HL-60 (cell line): ENCODE results near the gene SLC16A5.

Source experiments
- DNase-seq, 2 experiments: peaks; one replicate each; pipeline ENCODE4 v3.0.0-alpha.2; 2010 to 2020; ENCODE audit warnings: low read depth in 1 of 2, low spot score in 1 of 2
- H3K27ac ChIP-seq: fragments of 250-450 bp; sonication (Bioruptor Pico); replicated peaks from 2 replicates; pipeline ENCODE4 v1.5.1; 2020; ENCODE audit warnings: mild to moderate bottlenecking, moderate library complexity
- H3K27me3 ChIP-seq: fragments of 250-450 bp; sonication (Bioruptor Pico); 2 replicates; pipeline ENCODE4 v1.5.1; 2021; ENCODE audit warnings: mild to moderate bottlenecking, moderate library complexity; ENCODE audit not compliant: insufficient read depth, poor library complexity, severe bottlenecking
- H3K4me3 ChIP-seq: replicated peaks from 2 replicates; pipeline ENCODE4 v1.5.1; 2011; ENCODE audit warnings: mild to moderate bottlenecking, control low read depth, low read length; ENCODE audit not compliant: insufficient read depth
- GABPA ChIP-seq: IDR thresholded peaks from 2 replicates; pipeline ENCODE4 v1.6.1; 2012; ENCODE audit warnings: low read depth
- POLR2AphosphoS5 ChIP-seq: IDR thresholded peaks from 2 replicates; pipeline ENCODE4 v1.6.1; 2012; ENCODE audit warnings: low read depth
- REST ChIP-seq: IDR thresholded peaks from 2 replicates; pipeline ENCODE4 v1.6.1; 2012; ENCODE audit warnings: low read depth; ENCODE audit not compliant: insufficient replicate concordance
- SPI1 ChIP-seq: IDR thresholded peaks from 2 replicates; pipeline ENCODE4 v1.6.1; 2012; ENCODE audit warnings: low read depth, mild to moderate bottlenecking, borderline replicate concordance
- TF ChIP-seq, protein P1 (sequence below): IDR thresholded peaks from one replicate; pipeline ENCODE4 v1.5.1; 2011; ENCODE audit warnings: low read length, control low read depth, inconsistent platforms; ENCODE audit not compliant: insufficient read depth

The SLC16A5 gene

GRCh38 chr17:75064867-75065561 is 22.7 kb upstream of the SLC16A5 start:
- Histone ChIP-seq H3K27ac (no peak overlapping the region), H3K4me3 (no peak overlapping the region), H3K27me3 (no peaks in the 10 kb centered on the region)
- TF ChIP-seq, protein P1, sequence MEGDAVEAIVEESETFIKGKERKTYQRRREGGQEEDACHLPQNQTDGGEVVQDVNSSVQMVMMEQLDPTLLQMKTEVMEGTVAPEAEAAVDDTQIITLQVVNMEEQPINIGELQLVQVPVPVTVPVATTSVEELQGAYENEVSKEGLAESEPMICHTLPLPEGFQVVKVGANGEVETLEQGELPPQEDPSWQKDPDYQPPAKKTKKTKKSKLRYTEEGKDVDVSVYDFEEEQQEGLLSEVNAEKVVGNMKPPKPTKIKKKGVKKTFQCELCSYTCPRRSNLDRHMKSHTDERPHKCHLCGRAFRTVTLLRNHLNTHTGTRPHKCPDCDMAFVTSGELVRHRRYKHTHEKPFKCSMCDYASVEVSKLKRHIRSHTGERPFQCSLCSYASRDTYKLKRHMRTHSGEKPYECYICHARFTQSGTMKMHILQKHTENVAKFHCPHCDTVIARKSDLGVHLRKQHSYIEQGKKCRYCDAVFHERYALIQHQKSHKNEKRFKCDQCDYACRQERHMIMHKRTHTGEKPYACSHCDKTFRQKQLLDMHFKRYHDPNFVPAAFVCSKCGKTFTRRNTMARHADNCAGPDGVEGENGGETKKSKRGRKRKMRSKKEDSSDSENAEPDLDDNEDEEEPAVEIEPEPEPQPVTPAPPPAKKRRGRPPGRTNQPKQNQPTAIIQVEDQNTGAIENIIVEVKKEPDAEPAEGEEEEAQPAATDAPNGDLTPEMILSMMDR, result no peak
- TF ChIP-seq POLR2AphosphoS5, result no peak
- no peak for TF ChIP-seq GABPA
- TF ChIP-seq SPI1, result no peak
- TF ChIP-seq REST, result no peak
- DNase-seq, result no peak

GRCh38 chr17:75065562-75066151 is 22.1 kb upstream of the SLC16A5 start:
- no peak overlapping the region for H3K4me3 ChIP-seq
- H3K27ac ChIP-seq, result no peak overlapping the region
- no peaks in the 10 kb centered on the region for H3K27me3 ChIP-seq
- DNase-seq, result no peak
- TF ChIP-seq SPI1 (no peak), POLR2AphosphoS5 (no peak), REST (no peak), GABPA (no peak)
- TF ChIP-seq, protein P1, result no peak

GRCh38 chr17:75067856-75068255 is 19.9 kb upstream of the SLC16A5 start:
- TF ChIP-seq POLR2AphosphoS5 (no peak), GABPA (no peak), SPI1 (no peak), REST (no peak)
- TF ChIP-seq, protein P1, result no peak
- H3K27ac ChIP-seq, result no peak overlapping the region
- H3K27me3 ChIP-seq, result no peaks in the 10 kb centered on the region
- no peak overlapping the region for H3K4me3 ChIP-seq
- peak in 1 of 2 experiments; percentile 57 for DNase-seq
